Right renal pelvis (tissue), 4 donors: Measurements from ENCODE around the gene ERCC6. TPM values are rescaled to one million over a fixed set of nuclear protein-coding genes. Genes with fewer than 3 reads are reported as not detected.

Source experiments
- DNase-seq, 4 donors: peaks; one replicate each; pipeline ENCODE4 v3.0.0-alpha.2; 2013; ENCODE audit warnings: low read depth in 4 of 4, low spot score in 3 of 4, missing footprints in 1 of 4
- polyA plus RNA-seq, 4 donors: library from polyadenylated mRNA; unstranded; fragments of 120-200 nt; gene quantifications; one replicate each; pipeline ENCODE4 v1.2.1, GENCODE V29; 2013; ENCODE audit not compliant: insufficient read length in 4 of 4

Gene ERCC6
- polyA plus RNA-seq, 4 donors: 15.2 to 17.7 (median 16.4) TPM

DNA sequence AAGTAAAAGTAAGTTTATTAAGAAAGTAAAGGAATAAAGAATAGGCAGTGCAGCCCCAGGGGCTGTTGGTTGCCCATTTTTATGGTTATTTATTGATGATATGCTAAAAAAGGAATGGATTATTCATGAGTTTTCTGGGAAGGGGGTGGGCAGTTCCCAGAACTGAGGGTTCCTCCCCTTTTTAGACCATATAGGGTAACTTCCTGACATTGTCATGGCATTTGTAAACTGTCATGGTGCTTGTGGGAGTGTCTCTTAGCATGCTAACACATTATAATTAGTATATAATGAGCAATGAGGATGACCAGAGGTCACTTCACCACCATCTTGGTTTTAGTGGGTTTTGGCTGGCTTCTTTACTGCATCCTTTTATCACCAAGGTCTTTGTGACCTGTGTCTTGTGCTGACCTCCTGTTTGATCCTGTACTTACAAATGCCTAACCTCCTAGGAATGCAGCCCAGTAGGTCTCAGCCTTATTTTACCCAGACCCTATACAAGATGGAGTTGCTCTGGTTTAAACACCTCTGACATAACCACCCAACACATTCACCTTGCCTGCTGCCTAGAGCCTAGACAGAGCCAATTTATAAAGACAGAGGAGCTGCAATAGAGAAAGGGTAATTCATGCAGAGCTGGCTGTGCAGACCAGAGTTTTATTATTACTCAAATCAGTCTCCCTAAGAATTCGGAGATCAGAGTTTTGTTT is 10.9 kb upstream of the ERCC6 start:
- DNase-seq: no peak

DNA sequence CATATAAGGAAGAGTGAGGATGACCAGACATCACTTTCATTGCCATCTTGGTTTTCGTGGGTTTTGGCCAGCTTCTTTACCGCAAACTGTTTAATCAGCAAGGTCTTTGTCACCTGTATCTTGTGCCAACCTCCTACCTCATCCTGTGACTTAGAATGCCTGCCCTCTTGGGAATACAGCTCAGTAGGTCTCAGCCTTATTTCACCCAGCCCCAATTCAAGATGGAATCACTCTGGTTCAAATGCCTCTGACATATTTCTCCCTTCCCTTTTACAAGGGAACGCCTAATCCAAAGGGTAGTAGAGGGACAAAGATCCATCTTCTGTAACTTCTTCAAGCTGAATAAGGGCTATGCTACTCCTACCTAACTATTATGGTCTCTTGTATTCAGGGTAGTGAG is 4.7 kb upstream of the ERCC6 start:
- DNase-seq: no peak

DNA sequence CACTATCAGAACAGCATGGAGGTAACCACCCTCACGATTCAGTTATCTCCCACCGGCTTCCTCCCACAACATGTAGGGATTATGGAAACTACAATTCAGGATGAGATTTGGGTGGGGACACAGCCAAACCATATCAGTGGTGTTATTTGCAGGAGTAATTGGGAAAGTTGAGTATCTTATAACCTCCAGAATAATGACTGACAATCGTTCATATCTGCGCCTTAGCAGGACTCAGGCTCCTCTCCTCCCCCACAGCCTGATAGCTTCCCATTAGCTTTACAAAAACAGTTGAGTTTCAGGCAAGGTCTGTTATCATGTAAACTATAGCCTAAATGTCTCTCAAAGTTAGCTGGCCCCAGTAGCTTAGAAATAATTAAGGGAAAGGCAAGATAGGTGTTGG is 3.4 kb upstream of the ERCC6 start:
- no peak for DNase-seq

DNA sequence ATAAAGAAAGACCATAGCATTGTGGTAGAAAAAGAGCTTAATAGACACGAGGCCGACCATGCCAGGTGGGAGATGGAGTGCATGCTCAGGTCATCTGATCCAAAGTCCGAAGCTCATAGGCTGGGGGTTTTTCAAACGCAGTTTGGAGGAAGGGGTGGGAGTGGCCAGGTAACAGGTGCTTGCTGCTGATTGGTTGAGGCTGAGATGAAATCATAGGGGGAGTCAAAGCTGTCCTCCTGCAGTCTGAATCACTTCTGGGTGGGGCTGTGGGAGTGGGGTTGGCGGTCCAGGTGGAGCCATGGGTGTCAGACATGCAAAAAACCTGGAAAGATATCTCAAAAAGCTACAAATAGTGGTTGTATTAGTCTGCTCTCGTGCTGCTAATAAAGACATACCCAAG is 2.8 kb upstream of the ERCC6 start:
- DNase-seq: no peak

DNA sequence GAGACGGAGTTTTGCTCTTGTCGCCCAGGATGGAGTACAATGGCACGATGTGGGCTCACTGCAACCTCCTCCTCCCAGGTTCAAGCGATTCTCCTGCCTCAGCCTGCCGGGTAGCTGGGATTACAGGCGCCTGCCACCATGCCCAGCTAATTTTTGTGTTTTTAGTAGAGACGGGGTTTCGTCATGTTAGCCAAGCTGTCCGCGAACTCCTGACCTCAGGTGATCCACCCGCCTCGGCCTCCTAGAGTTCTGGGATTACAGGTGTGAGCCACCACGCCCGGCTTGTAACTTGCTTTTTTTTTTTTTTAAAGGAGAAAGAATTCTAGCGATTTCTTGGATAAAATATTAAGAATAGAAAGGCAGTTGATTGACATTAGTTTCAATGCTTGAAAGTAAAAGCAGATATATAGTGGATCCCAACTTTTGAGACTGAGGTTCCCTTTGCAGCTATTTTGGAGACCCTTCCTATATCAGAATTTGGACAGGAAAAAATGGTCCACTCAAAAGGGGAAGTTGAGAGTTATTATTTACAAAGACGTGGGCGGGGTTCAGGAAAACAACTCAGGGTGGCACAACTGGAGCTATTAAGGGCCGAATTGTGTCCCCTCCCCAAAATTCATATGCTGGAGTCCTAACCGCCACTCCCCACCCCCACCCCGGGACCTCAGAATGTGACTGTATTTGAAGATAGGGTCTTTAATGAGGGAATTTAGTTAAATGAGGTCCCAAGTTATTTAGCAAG is 1.3 kb upstream of the ERCC6 start:
- no peak for DNase-seq

DNA sequence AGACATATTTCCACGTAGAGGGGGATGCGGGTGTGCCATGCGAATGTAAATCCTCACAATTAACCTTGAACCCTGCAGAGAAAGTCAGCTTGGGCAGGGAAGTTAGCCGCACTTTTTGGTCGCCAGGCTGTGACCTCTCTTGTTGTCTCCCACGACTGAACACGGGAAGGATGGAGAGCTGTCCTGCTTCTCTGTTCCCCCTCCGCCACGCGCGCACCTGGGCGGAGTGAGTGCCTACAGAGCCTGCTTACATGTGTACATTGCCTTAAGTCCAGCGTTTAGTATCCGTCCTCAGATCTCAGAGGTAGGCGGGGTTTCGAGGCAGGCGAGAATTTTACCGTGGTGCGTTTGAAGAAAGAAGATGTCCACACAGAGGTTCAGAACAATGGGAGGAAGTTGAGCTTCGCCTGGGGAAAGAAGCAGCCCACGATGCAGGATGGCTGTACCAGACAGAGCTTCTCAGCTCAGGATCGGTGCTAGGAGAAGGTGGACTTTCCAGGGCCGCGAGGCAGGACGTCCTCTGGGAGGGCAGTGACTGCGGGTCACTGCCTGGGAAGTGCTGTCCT is 482 bp upstream of the ERCC6 start:
- DNase-seq: peak in 2 of 4 donors; percentile 14 to 39

DNA sequence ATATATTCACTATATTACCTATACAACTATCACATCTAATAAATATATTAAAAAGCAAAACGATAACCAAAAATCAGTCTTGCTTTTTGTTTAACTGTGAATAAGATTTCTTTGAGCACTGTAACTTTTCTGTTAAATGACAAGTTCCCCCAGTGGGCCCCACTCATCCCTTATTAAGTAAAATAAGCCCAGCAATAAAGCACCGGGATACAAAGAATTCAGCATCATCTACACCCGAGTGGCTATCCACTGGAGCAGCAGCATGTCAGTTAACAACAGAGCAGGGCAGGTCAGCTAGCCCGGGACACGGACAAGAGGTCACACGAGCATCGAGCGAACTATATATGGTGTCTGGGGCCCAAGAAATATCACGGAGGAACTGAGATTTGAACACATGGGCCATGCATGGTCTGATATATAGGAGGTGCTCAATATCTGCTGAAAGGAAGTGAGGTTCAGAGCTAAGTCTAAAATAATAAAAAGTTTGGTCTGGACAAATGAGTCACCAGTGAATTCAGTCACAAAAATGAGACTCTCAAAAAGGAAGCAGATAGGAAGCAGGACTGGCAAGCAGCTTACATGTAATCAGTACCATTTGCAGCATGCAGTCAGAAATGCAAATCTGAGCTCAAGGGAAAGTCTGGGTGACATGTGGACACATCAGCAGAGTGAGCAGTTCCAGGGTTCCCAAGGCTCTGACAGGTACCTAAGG is 4.1 kb downstream of the ERCC6 start:
- no peak for DNase-seq

DNA sequence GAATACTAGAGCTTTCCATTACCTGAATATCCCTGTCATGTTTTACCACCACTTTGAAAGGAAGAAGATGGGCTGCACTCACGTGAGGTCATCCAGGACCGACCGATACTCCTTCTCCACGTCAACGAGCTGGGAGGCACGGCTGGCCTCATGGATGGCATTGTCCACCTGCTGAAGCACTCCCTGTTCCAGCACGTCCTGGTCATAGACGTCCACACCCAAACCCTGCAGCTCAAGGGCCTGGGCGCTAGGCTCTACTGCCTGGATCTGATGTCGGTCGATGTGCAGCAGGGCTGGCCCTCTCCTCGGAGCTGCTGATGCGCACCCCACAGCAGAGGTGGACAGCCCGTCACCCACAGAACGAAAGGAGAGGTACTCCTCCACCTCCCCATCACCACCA is 6.5 kb downstream of the ERCC6 start:
- DNase-seq: no peak

DNA sequence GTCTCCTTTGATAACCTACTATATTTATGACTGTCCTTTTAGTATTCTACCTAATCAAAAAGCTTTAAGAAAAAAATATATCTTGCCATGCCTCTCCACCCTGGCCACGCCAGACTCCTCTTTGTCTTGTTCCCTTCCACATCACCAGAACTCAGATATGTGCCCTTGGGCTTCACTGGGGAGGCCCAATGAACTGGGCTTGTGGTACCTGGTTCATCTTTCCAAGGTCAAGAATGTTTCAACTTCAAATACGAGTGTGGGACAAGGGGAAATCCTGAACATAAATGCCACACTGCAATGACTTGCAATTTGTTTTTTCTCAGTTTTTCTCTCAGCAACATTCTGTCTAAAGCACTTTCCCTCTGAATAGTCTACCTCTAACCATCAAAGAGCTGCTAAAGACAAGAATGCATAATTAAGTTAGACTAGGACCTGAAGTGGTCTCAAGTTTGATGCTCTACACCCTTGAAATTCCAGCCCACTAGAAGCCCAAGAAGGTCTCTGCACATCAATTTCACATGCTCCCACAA is 9.9 kb downstream of the ERCC6 start:
- no peak for DNase-seq

DNA sequence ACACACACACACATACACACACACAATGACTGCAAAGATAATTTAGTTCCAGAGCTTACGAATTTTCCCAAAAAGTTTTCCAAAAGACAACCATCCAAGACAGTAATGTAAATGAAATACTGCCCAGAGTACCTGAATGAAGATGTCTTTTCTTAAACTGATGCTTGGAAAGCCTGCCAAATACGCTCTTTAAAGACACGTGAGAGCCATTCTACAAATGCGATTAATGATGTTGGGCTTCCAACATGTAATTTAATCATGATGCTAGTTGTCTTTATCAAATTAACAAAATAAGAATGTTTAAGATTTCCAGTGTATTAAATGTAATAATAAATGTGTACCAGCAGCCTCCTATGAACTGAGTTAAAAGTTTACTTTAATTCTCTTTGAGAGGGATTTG is 11.1 kb downstream of the ERCC6 start:
- no peak for DNase-seq

DNA sequence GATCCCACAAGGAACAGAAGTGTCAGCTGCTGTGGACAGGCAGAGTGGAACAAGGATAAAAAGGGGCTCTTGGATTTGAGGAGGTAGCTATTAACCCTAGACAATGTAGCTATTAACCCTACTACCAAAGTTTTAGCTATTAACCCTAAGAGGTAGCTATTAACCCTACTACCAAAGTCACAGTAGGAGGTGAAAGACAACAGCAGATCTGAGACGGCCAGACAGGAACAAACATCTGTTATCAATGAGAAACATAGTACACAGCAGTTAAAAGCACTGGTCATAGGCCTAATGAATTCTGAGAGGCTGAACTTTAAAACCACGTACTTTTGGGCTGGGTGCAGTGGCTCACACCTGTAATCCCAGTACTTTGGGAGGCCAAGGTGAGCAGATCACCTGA is 11.9 kb downstream of the ERCC6 start:
- DNase-seq: no peak

DNA sequence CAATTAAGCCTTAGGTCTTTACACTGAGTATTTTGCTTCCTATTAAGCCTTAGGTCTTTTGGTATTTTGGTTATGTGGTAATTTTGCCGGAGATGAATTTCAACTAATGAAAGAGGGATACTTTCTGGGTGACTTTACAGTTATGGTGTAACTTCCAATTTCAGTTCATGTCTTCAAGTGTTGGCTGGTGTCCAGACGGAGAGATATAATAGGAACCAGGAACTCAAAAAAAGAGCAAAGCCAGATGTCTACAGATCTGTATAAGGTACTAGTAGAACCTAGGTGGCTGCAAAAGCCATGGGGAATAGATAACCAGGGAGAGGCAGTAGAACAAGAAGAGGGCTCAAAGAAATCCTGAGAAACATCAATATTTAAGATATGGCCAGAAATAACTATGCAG is 12.3 kb downstream of the ERCC6 start:
- DNase-seq: no peak

DNA sequence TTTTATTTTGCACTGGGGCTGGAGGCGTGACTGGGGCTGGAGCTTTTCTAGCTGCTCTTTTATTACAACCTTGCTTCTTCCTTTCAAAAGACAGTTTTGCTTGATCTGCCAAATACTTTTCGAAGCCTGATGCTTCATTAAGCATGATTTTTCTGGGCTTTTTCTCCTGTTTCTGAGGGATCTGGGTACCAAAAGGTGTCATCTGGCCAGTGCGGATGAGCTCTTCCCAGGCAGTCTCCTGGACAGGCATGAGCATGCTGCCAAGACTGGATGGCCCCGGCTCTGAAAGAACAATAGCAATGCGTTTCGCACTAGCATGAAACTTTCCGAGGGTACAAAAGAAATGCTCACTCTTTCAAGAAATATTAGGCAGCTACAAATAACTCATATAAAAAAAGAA is 14.4 kb downstream of the ERCC6 start:
- no peak for DNase-seq

DNA sequence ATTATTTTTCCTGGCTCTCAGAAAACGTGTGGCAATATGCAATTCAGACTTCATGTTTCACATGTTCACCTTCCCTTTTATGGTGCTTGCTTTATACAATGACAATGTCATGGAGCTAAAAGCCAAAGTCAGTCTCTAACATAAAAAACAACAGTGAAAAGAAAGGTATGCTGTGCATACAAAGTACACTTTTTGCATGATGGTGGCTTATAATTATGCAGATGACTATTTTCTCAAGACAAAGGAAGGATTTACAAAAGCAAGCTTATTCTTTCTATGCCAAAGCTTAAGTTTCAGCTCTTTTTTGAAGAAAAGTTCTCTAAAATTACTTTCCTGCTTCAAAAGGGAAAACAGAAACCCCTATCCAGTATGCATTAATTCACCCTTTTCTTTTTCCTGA is 15.6 kb downstream of the ERCC6 start:
- no peak for DNase-seq

DNA sequence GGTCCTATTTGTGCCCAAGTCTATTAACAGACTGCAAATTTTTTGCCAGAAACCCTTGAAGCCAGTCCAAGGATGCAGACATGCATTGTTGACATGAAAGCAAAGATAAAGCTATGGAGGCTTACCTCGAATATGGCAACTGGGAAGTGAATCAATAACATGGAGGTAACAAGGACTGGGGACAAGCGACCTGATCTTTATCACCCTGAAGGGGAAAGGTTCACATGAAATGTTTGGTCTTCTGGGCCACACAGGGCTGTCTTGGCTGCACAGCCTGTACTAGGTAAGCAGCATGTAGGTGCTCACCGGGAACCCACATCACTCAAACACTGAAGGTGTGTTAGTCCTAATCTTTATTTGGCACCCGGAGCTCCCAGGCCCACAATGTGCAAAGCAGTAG is 17.9 kb downstream of the ERCC6 start:
- DNase-seq: no peak

DNA sequence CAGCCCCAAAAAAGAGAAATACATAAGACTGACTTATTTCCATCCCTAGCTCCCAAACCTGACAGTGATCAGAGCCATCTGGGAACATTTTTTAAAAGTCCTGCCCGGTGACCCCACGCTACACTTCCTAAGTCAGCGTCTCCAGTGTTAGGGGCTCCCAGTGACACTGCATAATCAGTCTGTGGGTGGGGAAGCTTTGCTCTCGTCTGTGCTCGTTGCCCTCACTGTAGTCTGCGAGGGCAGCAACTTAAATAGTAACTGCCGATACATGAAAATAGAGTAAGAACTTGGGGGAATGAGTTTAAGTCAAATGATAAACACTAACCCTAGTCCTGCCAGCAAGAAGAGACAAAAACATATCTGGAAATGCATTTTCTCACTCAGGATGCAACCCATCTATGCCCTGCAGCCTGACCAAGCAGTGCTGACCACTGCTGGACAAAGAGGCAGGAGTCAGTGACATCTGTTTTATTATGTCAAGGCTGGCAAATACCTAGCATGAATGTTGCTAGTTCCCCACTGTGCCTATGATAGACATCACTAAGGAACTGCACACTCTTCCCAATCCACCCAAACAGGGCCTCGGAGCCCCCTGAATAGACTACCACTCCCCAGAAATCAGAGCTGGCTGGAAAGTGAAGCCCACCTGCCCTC is 18.7 kb downstream of the ERCC6 start:
- DNase-seq: no peak

DNA sequence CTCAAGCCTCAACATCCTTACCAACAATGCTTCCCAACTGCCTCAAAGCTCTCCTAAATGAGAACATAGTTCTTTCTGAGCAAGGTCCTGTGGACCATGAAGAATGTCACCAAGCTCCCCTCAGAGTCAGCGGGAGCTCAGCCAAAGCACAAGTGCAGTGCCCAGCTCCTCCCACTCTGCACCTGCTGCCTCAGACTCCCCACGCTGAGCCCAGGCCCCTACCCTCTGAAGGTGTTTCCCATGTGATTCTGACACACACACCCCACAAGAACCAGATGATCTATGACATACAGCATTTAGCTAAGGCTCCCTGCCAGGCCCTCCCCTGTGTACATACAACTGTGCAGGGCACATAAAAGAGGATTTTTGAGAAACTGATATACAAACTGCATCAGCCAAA is 19.2 kb downstream of the ERCC6 start:
- DNase-seq: no peak

DNA sequence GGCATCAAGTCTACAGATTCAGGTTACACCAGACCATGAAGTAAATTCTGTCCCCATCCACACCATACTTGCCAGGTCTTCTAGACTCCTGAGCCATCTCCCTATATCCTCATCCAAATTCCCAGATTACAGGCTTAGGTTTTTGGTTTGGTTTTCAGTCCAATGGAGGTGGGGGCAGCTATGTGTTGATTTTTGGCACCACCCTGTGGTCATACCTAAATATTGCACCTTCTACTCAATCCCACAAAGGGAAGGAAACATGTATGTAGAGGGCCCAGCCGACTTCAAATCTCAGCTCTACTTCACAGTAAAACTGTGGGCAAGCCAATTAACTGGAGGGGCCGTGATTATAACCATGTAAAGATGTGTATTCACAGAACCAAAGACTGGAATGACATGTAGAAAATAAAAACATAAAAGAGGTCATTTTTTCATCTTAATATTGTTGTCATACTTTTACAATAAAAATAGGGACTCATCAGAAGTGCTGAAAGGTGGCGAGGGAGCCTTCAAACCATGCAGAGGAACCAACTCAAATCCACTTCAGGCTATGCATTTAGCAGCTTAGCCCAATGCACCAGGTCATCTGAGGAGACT is 19.8 kb downstream of the ERCC6 start:
- peak in 1 of 4 donors; percentile 14 for DNase-seq

DNA sequence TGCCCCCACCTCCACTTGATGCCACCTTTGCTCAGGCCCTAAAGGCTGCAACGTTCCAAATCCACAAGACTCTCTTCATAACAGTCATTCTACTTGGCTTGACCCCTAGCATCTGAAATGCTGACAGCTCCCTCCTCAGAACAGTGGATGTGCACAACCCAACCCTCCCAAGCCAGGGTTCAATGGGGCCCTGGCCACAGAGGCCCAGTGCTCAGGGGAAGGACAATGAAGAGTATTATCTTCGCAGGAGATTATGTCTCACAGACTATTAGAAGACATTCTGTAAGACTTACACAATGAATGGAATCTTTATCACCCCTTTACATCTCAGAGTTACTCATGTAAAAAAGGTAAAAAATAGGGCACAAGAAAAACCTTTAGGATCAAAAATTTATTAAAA is 20.4 kb downstream of the ERCC6 start:
- DNase-seq: no peak

DNA sequence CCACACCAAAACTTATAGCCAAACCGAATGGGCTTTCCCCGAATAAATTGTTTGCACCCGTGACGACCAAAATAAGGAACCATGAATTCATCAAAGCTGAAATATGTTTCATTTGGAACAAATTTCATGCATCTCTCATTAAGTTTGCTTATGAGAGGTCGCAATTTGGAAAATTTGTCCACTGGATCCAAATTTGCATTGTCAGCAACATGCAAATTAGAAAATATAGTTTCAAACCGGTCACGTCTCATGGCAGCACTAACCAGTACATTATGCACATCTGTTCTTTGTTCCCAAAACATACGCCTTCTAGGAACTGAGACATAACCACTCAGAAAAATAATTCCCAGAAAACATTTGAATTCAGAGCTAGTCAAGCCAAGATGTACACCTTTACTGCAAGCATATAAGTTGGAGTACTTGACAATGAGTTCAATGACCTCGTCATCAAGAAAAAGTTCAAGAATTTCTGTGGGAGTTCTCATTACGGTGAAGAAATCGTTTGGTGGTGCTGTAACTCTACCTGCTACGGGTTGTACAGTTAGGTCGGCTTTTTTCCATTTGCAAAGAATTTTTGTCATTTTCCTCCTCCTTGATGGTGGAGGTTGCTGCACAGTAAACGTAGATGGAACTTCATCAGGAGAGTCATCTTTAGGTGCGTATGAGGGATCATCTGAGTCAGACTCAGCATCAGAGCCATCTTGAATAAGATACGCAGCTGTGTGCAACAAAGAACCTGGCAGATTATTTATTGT is 22.5 kb downstream of the ERCC6 start:
- DNase-seq: no peak
